HEK293T (cell line): ENCODE results near the gene COLEC11.

ENCODE experiments used
- FOXM1 ChIP-seq: fragments of 450-650 bp; IDR thresholded peaks from 2 replicates; pipeline ENCODE4 v1.6.1; 2017; ENCODE audit warnings: mild to moderate bottlenecking, borderline replicate concordance
- NFRKB ChIP-seq: fragments of 450-650 bp; IDR thresholded peaks from 2 replicates; pipeline ENCODE4 v1.6.1; 2016; ENCODE audit warnings: mild to moderate bottlenecking, moderate library complexity

GRCh38 chr2:3626812-3627499 lies 32.0 kb downstream of the COLEC11 start:
- TF ChIP-seq NFRKB, result no peak
- TF ChIP-seq FOXM1, result no peak
